Neuronal stem cell (in vitro differentiated cells): Measurements from ENCODE around the gene PIK3R5.

ENCODE experiments used
- DNase-seq: peaks from one replicate; pipeline ENCODE4 v3.0.0-alpha.2; 2013; ENCODE audit warnings: low spot score
- H2AFZ ChIP-seq: one replicate; pipeline ENCODE4 v1.6.1; 2013; ENCODE audit warnings: mild to moderate bottlenecking, low read length, inconsistent platforms
- H2AK5ac ChIP-seq: 2 replicates; pipeline ENCODE4 v1.6.1; 2013; ENCODE audit warnings: low read depth, mild to moderate bottlenecking, inconsistent platforms, low read length, moderate library complexity, mixed read lengths
- H2BK120ac ChIP-seq: 2 replicates; pipeline ENCODE4 v1.6.1; 2013; ENCODE audit warnings: low read depth, mild to moderate bottlenecking, inconsistent platforms, low read length, moderate library complexity, mixed read lengths
- H2BK12ac ChIP-seq: one replicate; pipeline ENCODE4 v1.6.1; 2013; ENCODE audit warnings: low read length, inconsistent platforms
- H2BK15ac ChIP-seq: 2 replicates; pipeline ENCODE4 v1.6.1; 2013; ENCODE audit warnings: mild to moderate bottlenecking, low read length, inconsistent platforms, mixed read lengths
- H2BK5ac ChIP-seq: one replicate; pipeline ENCODE4 v1.6.1; 2013; ENCODE audit warnings: inconsistent platforms, mild to moderate bottlenecking, low read length, moderate library complexity
- H3K14ac ChIP-seq: one replicate; pipeline ENCODE4 v1.6.1; 2013; ENCODE audit warnings: low read length, inconsistent platforms
- H3K18ac ChIP-seq: 2 replicates; pipeline ENCODE4 v1.6.1; 2013; ENCODE audit warnings: low read length, inconsistent platforms
- H3K23ac ChIP-seq: 2 replicates; pipeline ENCODE4 v1.6.1; 2013; ENCODE audit warnings: low read depth, mild to moderate bottlenecking, mixed read lengths, low read length, inconsistent platforms; ENCODE audit not compliant: poor library complexity
- H3K27ac ChIP-seq: replicated peaks from 3 replicates; pipeline ENCODE4 v1.5.1; 2013; ENCODE audit warnings: low read length, inconsistent platforms
- H3K27me3 ChIP-seq, 3 experiments: 2 replicates each; pipeline ENCODE4 v1.6.1; 2013; ENCODE audit warnings: low read length in 3 of 3, mild to moderate bottlenecking in 2 of 3, inconsistent platforms in 1 of 3, low read depth in 1 of 3, mixed read lengths in 1 of 3, moderate library complexity in 1 of 3; ENCODE audit not compliant: control insufficient read depth in 3 of 3, insufficient read depth in 3 of 3
- H3K36me3 ChIP-seq, 2 donors: replicated peaks in 1 of 2; 2 replicates each; pipeline ENCODE4 v1.6.1; 2013; ENCODE audit warnings: low read length in 2 of 2; ENCODE audit not compliant: control insufficient read depth in 2 of 2, insufficient read depth in 2 of 2
- H3K4ac ChIP-seq: 2 replicates; pipeline ENCODE4 v1.6.1; 2013; ENCODE audit warnings: inconsistent platforms, mild to moderate bottlenecking, low read length, moderate library complexity
- H3K4me1 ChIP-seq, 2 donors: 1 replicate in 1 of 2; 2 replicates in 1 of 2; pipeline ENCODE4 v1.6.1; 2013; ENCODE audit warnings: low read length in 2 of 2, low read depth in 1 of 2; ENCODE audit not compliant: control insufficient read depth in 2 of 2, insufficient read depth in 1 of 2
- H3K4me2 ChIP-seq: one replicate; pipeline ENCODE4 v1.6.1; 2013; ENCODE audit warnings: mild to moderate bottlenecking, low read length, inconsistent platforms; ENCODE audit not compliant: insufficient read depth, poor library complexity, severe bottlenecking
- H3K4me3 ChIP-seq, 2 donors: 2 replicates each; pipeline ENCODE4 v1.5.1; 2013; ENCODE audit warnings: low read length in 2 of 2, mild to moderate bottlenecking in 2 of 2, inconsistent platforms in 1 of 2, moderate library complexity in 1 of 2
- H3K79me1 ChIP-seq: one replicate; pipeline ENCODE4 v1.6.1; 2013; ENCODE audit warnings: low read depth, mild to moderate bottlenecking, inconsistent platforms, low read length, moderate library complexity
- H3K9ac ChIP-seq: one replicate; pipeline ENCODE4 v1.6.1; 2013; ENCODE audit warnings: mild to moderate bottlenecking, low read depth, low read length, inconsistent platforms; ENCODE audit not compliant: poor library complexity
- H3K9me3 ChIP-seq, 2 donors: replicated peaks in 1 of 2; 2 replicates each; pipeline versions ENCODE3 to v1.6.1; 2013; ENCODE audit warnings: low read length in 2 of 2, mild to moderate bottlenecking in 2 of 2, inconsistent platforms in 1 of 2, low read depth in 1 of 2, mixed read lengths in 1 of 2, moderate library complexity in 1 of 2; ENCODE audit not compliant: control insufficient read depth in 2 of 2, insufficient read depth in 1 of 2
- H4K8ac ChIP-seq: one replicate; pipeline ENCODE4 v1.6.1; 2013; ENCODE audit warnings: low read depth, mild to moderate bottlenecking, inconsistent platforms, low read length, moderate library complexity
- H4K91ac ChIP-seq: one replicate; pipeline ENCODE4 v1.6.1; 2013; ENCODE audit warnings: low read length, low read depth, mild to moderate bottlenecking, inconsistent platforms; ENCODE audit not compliant: poor library complexity
- WGBS, 2 donors: extraction: QIAGEN DNeasy Blood & Tissue Kit; methylation state at CpG; one replicate each; pipeline ENCODE4 v1.1.7; 2013; ENCODE audit warnings: missing lambda C conversion rate in 2 of 2, mixed read lengths in 1 of 2; ENCODE audit not compliant: insufficient read length in 2 of 2, insufficient replicate concordance in 1 of 2; ENCODE audit errors: extremely low coverage in 2 of 2; 5-methylcytosine and 5-hydroxymethylcytosine counted together

PIK3R5 gene

GRCh38 chr17:8894202-8894671, 71.3 kb downstream of the PIK3R5 start:
- Histone ChIP-seq H2BK120ac (peak overlapping the region; percentile 33), H3K27me3 (peaks cover 0 to 7% (median 3%) of the 10 kb centered on the region in 3 experiments), H3K4ac (no peak overlapping the region), H3K27ac (no peak overlapping the region), H3K14ac (no peak overlapping the region), H3K36me3 (no peaks in the 10 kb centered on the region), H4K91ac (no peak overlapping the region), H2BK15ac (peak overlapping the region; percentile 83), H2AK5ac (peak overlapping the region; percentile 36), H2AFZ (peak overlapping the region; percentile 79), H3K4me2 (peak overlapping the region; percentile 43), H3K9me3 (no peaks in the 10 kb centered on the region), H2BK12ac (no peak overlapping the region), H3K79me1 (peaks cover 2% of the 10 kb centered on the region), H3K23ac (peak overlapping the region; percentile 71), H3K4me1 (peaks cover 1 to 13% of the 10 kb centered on the region in 2 donors), H2BK5ac (no peak overlapping the region), H3K18ac (peak overlapping the region; percentile 98), H3K4me3 (peak overlapping the region in 1 of 2 donors; percentile 28), H3K9ac (no peak overlapping the region), H4K8ac (no peak overlapping the region)
- no peak for DNase-seq
- no CpG with 5 or more reads among the region's 17 CpGs for WGBS, 2 donors

DNA sequence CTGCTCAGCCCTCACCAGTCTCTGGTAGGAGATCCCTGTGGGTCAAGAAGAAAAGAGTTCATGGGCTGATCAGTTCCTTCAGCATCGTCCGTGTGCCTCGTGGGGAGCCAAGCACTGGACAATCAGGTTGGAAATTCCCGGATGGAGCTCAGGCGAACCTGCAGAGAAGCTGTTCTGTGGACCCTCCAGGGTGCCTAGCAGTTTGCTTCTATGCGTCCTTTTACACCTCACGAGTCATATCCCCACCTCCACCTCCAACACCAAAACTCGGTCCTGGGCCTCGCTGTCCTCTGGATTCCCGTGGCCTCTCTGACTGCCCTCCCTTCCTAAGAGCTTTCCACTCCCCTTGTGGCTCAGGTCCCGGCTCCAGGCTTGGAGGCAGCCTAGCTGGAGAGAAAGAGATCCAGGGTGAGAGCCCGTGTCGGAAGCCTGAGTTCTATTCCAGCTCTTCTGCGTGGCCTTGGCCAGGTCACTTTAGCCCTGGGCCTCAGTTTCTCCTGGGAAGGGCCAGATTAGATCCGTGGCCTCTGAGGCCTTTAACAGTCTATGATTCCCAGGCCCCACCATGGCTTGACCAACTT, 71.8 kb downstream of the PIK3R5 start:
- Histone ChIP-seq H2AFZ (peak overlapping the region; percentile 79), H3K27me3 (peaks cover 0 to 7% (median 3%) of the 10 kb centered on the region in 3 experiments), H3K4ac (no peak overlapping the region), H3K9me3 (no peaks in the 10 kb centered on the region), H3K27ac (no peak overlapping the region), H4K8ac (no peak overlapping the region), H2BK120ac (no peak overlapping the region), H2BK15ac (peak overlapping the region; percentile 83), H2BK12ac (no peak overlapping the region), H4K91ac (no peak overlapping the region), H3K36me3 (no peaks in the 10 kb centered on the region), H3K4me1 (peaks cover 1 to 14% of the 10 kb centered on the region in 2 donors), H2AK5ac (peak overlapping the region; percentile 36), H3K9ac (no peak overlapping the region), H3K23ac (no peak overlapping the region), H3K4me3 (no peak overlapping the region), H3K4me2 (no peak overlapping the region), H2BK5ac (no peak overlapping the region), H3K18ac (peak overlapping the region; percentile 59), H3K79me1 (peaks cover 2% of the 10 kb centered on the region), H3K14ac (no peak overlapping the region)
- DNase-seq = no peak
- no CpG with 5 or more reads among the region's 15 CpGs for WGBS, 2 donors

DNA sequence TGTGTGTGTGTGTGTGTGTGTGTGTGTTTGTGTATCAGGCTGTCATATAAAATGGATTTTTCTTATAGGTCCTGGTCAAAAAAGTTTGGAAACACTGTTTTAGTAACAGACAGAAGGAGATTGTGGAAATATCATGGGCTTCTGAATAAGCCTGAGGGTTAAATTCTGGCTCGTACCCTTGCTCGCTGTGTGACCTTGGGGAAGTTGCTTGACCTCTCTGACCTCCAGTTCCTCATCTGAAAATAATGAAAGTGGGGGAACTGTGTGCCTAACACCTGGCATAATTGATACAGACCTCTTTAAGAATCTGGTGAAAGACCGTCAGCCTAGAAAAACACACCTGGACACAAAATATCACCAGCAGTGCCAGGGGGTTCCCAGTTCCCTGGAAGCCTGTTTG, 72.4 kb downstream of the PIK3R5 start:
- peaks cover 0 to 7% (median 3%) of the 10 kb centered on the region in 3 experiments for H3K27me3 ChIP-seq
- no peak overlapping the region for H3K4ac ChIP-seq
- H3K27ac ChIP-seq = no peak overlapping the region
- H3K4me2 ChIP-seq = no peak overlapping the region
- no peak overlapping the region for H2BK15ac ChIP-seq
- no peak overlapping the region for H2BK12ac ChIP-seq
- H3K4me1 ChIP-seq = peaks cover 1 to 15% of the 10 kb centered on the region in 2 donors
- no peaks in the 10 kb centered on the region for H3K9me3 ChIP-seq
- no CpG with 5 or more reads among the region's 3 CpGs for WGBS, 2 donors
- H2BK120ac ChIP-seq = no peak overlapping the region
- peaks cover 2% of the 10 kb centered on the region for H3K79me1 ChIP-seq
- H3K23ac ChIP-seq = no peak overlapping the region
- H3K4me3 ChIP-seq = no peak overlapping the region
- H2AK5ac ChIP-seq = peak overlapping the region; percentile 36
- no peak overlapping the region for H2BK5ac ChIP-seq
- H3K9ac ChIP-seq = no peak overlapping the region
- DNase-seq = no peak
- no peak overlapping the region for H2AFZ ChIP-seq
- H4K91ac ChIP-seq = no peak overlapping the region
- no peaks in the 10 kb centered on the region for H3K36me3 ChIP-seq
- no peak overlapping the region for H3K18ac ChIP-seq
- no peak overlapping the region for H4K8ac ChIP-seq
- H3K14ac ChIP-seq = no peak overlapping the region

DNA sequence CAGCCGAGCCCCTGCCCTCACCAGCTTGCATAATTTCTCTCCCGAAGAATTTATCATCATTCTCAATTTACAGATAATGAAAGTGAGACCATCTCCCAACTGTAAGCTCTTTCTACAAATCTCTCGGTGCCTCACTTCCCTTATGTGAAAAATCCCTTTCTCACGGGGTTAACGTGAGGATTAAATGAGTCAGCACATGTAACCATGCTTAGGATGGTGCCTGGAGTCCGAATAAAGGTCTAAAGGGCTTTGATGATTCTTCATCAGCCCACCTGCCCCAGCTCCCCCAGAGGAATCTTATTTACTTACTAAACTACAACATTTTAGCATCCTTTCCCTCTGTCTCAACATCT, 73.2 kb downstream of the PIK3R5 start:
- Histone ChIP-seq H3K4me3 (no peak overlapping the region), H2BK12ac (no peak overlapping the region), H3K27ac (no peak overlapping the region), H3K9me3 (no peaks in the 10 kb centered on the region), H3K36me3 (no peaks in the 10 kb centered on the region), H2AK5ac (no peak overlapping the region), H4K8ac (no peak overlapping the region), H3K4me1 (peaks cover 1 to 15% of the 10 kb centered on the region in 2 donors), H3K23ac (no peak overlapping the region), H2BK15ac (no peak overlapping the region), H3K4ac (no peak overlapping the region), H3K9ac (no peak overlapping the region), H3K4me2 (no peak overlapping the region), H3K79me1 (peaks cover 2% of the 10 kb centered on the region), H2AFZ (no peak overlapping the region), H2BK120ac (no peak overlapping the region), H3K14ac (no peak overlapping the region), H4K91ac (no peak overlapping the region), H3K18ac (no peak overlapping the region), H2BK5ac (no peak overlapping the region), H3K27me3 (peaks cover 0 to 7% (median 3%) of the 10 kb centered on the region in 3 experiments)
- WGBS, 2 donors = no CpG with 5 or more reads among the region's 6 CpGs
- no peak for DNase-seq
